ENCODE results near the gene NFS1.
"Not testable (repeated sequence)": the region's sequence is repeated elsewhere in the genome, so short reads cannot be mapped to it uniquely, and the experiment has no call there.

DNA sequence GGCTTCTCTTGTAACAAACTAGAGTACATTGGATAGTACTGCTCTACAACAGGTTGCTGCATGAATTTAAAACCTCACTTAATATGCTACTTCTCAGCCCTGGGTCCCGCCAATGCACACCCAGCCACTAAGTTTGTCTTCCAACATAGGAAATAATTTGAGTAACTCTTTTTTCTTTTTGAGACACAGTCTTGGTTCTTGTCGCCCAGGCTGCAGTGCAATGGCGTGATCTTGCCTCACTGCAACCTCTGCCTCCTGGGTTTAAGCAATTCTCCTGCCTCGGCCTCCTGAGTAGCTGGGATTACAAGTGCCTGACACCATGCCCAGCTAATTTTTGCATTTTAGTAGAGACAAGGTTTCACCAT, 24.1 kb upstream of the NFS1 start:
- TF ChIP-seq EZH2 (IDR thresholded peaks at IDR 0.05; ENCODE audit: borderline replicate concordance, low read length), result not testable (repeated sequence)
- TF ChIP-seq, protein P1, sequence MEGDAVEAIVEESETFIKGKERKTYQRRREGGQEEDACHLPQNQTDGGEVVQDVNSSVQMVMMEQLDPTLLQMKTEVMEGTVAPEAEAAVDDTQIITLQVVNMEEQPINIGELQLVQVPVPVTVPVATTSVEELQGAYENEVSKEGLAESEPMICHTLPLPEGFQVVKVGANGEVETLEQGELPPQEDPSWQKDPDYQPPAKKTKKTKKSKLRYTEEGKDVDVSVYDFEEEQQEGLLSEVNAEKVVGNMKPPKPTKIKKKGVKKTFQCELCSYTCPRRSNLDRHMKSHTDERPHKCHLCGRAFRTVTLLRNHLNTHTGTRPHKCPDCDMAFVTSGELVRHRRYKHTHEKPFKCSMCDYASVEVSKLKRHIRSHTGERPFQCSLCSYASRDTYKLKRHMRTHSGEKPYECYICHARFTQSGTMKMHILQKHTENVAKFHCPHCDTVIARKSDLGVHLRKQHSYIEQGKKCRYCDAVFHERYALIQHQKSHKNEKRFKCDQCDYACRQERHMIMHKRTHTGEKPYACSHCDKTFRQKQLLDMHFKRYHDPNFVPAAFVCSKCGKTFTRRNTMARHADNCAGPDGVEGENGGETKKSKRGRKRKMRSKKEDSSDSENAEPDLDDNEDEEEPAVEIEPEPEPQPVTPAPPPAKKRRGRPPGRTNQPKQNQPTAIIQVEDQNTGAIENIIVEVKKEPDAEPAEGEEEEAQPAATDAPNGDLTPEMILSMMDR (IDR thresholded peaks at IDR 0.05; ENCODE audit: low read length), result not testable (repeated sequence)
